HEK293T (cell line): ENCODE data around the gene CA11.

Experiments used
- ARNT ChIP-seq: fragments of 450-650 bp; IDR thresholded peaks from 2 replicates; pipeline ENCODE4 v1.6.1; 2017; ENCODE audit warnings: mild to moderate bottlenecking
- FOXA1 ChIP-seq: fragments of 450-650 bp; IDR thresholded peaks from 2 replicates; pipeline ENCODE4 v1.6.1; 2016; ENCODE audit warnings: mild to moderate bottlenecking
- FOXM1 ChIP-seq: fragments of 450-650 bp; IDR thresholded peaks from 2 replicates; pipeline ENCODE4 v1.6.1; 2017; ENCODE audit warnings: mild to moderate bottlenecking, borderline replicate concordance
- HDGF ChIP-seq: fragments of 450-650 bp; IDR thresholded peaks from 2 replicates; pipeline ENCODE4 v1.6.1; 2017; ENCODE audit warnings: antibody characterized with exemption, borderline replicate concordance
- L3MBTL2 ChIP-seq: fragments of 450-650 bp; conservative IDR thresholded peaks from 2 replicates; pipeline ENCODE4 v1.6.1; 2016; ENCODE audit warnings: mild to moderate bottlenecking
- PKNOX1 ChIP-seq: fragments of 450-650 bp; IDR thresholded peaks from 2 replicates; pipeline ENCODE4 v1.6.1; 2016
- SP1 ChIP-seq: fragments of 450-650 bp; IDR thresholded peaks from 2 replicates; pipeline ENCODE4 v1.6.1; 2017
- SUZ12 ChIP-seq: fragments of 450-650 bp; IDR thresholded peaks from 2 replicates; pipeline ENCODE4 v1.6.1; 2016; ENCODE audit warnings: mild to moderate bottlenecking
- TARDBP ChIP-seq: fragments of 450-650 bp; IDR thresholded peaks from 2 replicates; pipeline ENCODE4 v1.6.1; 2016

DNA sequence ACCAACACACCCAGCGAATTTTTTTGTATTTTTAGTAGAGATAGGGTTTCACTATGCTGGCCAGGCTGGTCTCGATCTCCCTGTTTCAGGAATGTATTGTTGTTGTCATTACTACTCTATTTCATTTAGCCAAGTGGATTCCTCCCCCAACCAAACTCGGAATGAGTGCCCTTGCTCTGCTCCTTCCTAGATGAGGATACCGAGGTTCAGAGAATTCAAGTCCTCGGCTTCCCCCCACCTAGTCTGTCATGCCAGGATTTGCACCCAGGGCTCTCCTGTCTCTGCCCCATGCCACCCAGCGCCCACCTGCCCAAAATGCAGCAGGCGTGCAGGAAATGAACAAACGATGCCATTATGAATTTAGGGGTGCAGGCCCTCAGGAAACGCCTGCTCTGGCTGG lies 43.0 kb downstream of the CA11 start:
- TF ChIP-seq L3MBTL2, result no peak
- TF ChIP-seq ARNT, result no peak
- TF ChIP-seq SUZ12, result no peak
- no peak for TF ChIP-seq PKNOX1
- no peak for TF ChIP-seq FOXM1
- TF ChIP-seq SP1, result no peak
- TF ChIP-seq HDGF, result no peak
- TF ChIP-seq TARDBP, result no peak
- no peak for TF ChIP-seq FOXA1
